Measurements from ENCODE around the gene PIGT.

The PIGT gene

DNA sequence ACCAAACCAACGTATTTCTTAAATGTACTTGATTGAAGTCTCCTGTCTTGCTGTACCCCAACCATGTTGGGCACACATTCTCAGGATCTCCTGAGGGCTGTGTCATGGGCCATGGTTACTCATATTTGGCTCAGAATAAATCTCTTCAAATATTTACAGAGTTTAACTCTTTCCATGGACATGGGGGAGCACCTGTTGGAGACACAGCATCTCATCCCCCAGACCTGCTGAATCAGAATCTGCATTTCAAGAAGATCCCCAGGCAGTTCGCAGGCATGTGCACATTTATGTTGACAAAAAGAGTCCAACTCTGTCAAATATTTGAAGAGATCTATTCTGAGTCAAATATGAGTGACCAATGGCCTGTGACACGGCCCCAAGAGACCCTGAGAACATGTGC lies 24.5 kb downstream of the PIGT start:
- Histone ChIP-seq H3K27me3 (no peaks in the 10 kb centered on the region), H3K27ac (no peak overlapping the region), H3K4me2 (peak overlapping the region; percentile 13; the same call in 1 of the 2 replicates), H3K9ac (no peak overlapping the region), H3K4me3 (no peak overlapping the region), H3K9me3 (no peaks in the 10 kb centered on the region), H3K36me3 (no peaks in the 10 kb centered on the region), H3K4me1 (peaks cover 22% of the 10 kb centered on the region), H4K20me1 (no peaks in the 10 kb centered on the region)
- no peak for TF ChIP-seq Cebpa-rat (IDR thresholded peaks at IDR 0.05)

DNA sequence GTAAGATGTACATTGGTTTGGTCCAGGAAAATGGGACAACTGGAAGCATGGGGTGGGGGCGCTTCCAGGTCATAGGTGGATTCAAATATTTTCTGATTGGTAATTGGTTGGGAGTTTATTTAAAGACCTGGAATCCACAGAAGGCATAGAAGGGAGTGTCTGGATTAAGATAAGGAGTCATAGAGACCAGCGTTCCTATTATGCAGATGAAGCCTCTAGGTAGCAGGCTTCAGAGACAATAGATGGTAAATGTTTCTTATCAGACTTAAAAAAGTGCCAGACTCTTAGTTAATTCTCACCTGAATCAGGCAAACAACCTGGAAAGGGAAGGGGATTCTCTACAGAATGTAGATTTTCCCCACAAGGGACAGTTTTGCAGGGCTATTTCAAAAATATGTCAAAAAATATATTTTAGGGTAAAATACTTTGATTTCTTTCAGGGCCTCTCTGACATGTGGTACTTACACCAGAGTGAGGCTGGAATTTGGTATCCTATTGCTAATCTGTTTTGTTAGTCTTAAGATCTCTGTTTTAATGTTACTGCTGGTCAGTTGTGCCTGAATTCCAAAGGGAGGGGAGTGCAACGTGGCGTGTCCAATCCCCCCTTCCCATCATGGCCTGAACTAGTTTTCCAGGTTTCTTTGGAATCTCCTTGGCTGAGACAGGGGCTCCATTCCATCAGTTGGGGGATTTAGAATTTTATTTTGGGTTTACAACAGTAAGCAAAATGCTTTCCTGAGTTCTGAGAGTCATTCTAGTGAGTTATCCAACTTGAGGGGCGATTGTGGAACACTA lies 25.1 kb downstream of the PIGT start:
- no peaks in the 10 kb centered on the region for H3K27me3 ChIP-seq
- no peaks in the 10 kb centered on the region for H3K9me3 ChIP-seq
- H3K4me3 ChIP-seq, result no peak overlapping the region
- no peak overlapping the region for H3K27ac ChIP-seq
- no peak for TF ChIP-seq Cebpa-rat (IDR thresholded peaks at IDR 0.05)
- peaks cover 21% of the 10 kb centered on the region for H3K4me1 ChIP-seq
- no peak overlapping the region for H3K9ac ChIP-seq
- no peaks in the 10 kb centered on the region for H3K36me3 ChIP-seq
- H3K4me2 ChIP-seq, result peak overlapping the region; percentile 13; the same call in 1 of the 2 replicates
- H4K20me1 ChIP-seq, result no peaks in the 10 kb centered on the region

DNA sequence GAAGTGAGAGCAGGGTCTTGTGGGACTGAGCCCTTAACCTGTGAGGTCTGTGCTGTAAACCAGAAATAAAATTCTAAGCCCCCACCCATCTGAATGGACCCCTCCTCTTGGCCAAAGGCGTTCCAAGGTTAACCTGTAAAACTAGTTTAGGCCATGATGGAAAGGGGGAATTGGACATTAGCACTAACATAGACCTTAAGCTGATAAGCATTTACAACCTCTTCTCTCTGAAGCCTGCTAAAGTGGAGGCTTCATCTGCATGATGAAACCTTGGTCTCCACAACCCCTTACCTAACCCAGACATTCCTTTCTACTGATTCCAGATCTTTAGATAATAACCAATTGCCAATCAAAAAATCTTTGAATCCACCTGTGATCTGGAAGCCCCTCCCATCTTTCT lies 25.8 kb downstream of the PIGT start:
- no peak for TF ChIP-seq Cebpa-rat (IDR thresholded peaks at IDR 0.05)
- no peaks in the 10 kb centered on the region for H4K20me1 ChIP-seq
- H3K27me3 ChIP-seq, result no peaks in the 10 kb centered on the region
- H3K36me3 ChIP-seq, result no peaks in the 10 kb centered on the region
- H3K4me1 ChIP-seq, result peaks cover 14% of the 10 kb centered on the region
- no peak overlapping the region for H3K4me3 ChIP-seq
- no peak overlapping the region for H3K4me2 ChIP-seq
- no peak overlapping the region for H3K27ac ChIP-seq
- no peaks in the 10 kb centered on the region for H3K9me3 ChIP-seq
- H3K9ac ChIP-seq, result no peak overlapping the region

DNA sequence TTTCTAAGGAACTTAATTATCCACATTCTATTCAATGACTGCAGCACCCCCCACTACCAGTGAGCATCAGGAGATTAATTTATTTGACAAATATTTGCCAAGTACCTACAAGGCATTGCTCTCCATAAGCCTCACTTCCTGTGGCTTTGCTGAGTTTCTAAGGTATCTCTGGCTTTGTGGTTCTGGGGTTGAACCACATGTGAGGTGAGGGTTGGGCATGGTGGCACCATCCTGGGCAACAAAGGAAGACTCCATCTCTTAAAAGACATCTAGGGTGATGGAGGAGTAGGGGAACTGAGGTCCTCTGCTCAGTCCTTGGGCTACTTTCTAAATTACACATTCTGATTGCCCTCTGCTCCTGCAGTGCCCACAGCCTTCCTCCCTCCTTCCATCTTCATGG lies 28.1 kb downstream of the PIGT start:
- H3K9ac ChIP-seq, result no peak overlapping the region
- H3K4me1 ChIP-seq, result peaks cover 14% of the 10 kb centered on the region
- no peak overlapping the region for H3K4me3 ChIP-seq
- no peak overlapping the region for H3K27ac ChIP-seq
- no peak for TF ChIP-seq Cebpa-rat (IDR thresholded peaks at IDR 0.05)
- no peaks in the 10 kb centered on the region for H4K20me1 ChIP-seq
- peak overlapping the region; percentile 28 for H3K4me2 ChIP-seq
- H3K27me3 ChIP-seq, result no peaks in the 10 kb centered on the region
- H3K36me3 ChIP-seq, result no peaks in the 10 kb centered on the region
- no peaks in the 10 kb centered on the region for H3K9me3 ChIP-seq

DNA sequence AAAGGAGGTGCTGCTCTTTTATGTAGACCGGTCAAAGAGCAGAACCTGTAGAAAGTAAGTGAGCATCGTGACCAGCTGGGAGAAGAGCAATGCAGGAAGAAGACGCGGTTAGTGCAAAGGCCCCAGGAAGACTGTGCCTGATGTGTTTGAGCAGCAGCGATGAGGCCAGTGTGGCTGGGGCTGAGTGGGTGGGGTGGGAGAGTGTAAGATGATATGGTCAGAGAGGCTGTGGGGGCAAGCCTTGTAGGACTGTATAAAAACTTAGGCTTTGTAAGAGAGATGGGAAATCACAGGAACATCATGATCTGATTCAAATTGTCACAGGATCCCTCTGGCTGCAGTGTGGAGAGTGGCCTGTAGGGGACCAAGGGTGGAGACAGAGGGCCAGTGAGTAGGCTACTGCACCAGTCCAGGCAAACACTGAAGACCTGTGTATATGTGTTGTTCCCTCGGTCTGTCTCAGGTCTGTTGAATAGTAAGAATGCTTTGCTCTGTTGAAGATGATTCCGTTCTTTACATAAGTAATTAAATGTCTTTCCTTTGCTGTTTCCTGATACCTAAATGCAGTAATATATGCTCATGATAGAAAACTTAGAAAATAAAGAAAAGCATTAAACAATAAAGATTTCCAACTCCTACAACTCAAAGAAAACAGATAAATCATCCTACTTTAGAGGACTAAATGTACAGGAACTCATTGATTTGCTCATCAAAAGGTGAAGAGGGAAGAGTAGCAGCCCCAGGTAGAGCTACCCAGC lies 30.0 kb downstream of the PIGT start:
- no peak overlapping the region for H3K27ac ChIP-seq
- H3K27me3 ChIP-seq, result no peaks in the 10 kb centered on the region
- H4K20me1 ChIP-seq, result no peaks in the 10 kb centered on the region
- no peak overlapping the region for H3K4me2 ChIP-seq
- no peak for TF ChIP-seq Cebpa-rat (IDR thresholded peaks at IDR 0.05)
- no peaks in the 10 kb centered on the region for H3K36me3 ChIP-seq
- peaks cover 6% of the 10 kb centered on the region for H3K4me1 ChIP-seq
- H3K9ac ChIP-seq, result no peak overlapping the region
- H3K9me3 ChIP-seq, result no peaks in the 10 kb centered on the region
- H3K4me3 ChIP-seq, result no peak overlapping the region

DNA sequence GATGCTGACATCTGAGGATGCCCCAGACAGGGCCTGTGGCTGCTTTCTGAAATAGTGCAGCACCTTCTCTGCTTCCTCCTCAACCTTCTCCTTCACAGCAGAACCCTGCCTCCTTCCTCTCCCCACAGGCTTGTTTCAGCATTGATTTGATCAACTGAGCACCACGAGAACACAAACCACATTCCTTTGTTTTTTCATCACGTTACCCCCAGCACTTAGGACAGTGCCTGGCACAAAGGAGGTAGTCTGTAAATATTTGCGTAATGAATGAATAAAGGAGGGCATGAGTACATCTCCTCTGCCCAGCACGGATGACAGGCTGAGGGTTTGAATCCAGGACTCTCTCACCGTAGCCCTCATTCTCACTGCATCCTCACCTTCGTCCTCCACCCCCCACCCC lies 32.3 kb downstream of the PIGT start:
- Histone ChIP-seq H3K36me3 (no peaks in the 10 kb centered on the region), H3K9ac (no peak overlapping the region), H3K4me3 (no peak overlapping the region), H3K4me2 (no peak overlapping the region), H3K4me1 (peaks cover 6% of the 10 kb centered on the region), H3K27ac (no peak overlapping the region), H4K20me1 (no peaks in the 10 kb centered on the region), H3K27me3 (no peaks in the 10 kb centered on the region), H3K9me3 (no peaks in the 10 kb centered on the region)
- no peak for TF ChIP-seq Cebpa-rat (IDR thresholded peaks at IDR 0.05)

DNA sequence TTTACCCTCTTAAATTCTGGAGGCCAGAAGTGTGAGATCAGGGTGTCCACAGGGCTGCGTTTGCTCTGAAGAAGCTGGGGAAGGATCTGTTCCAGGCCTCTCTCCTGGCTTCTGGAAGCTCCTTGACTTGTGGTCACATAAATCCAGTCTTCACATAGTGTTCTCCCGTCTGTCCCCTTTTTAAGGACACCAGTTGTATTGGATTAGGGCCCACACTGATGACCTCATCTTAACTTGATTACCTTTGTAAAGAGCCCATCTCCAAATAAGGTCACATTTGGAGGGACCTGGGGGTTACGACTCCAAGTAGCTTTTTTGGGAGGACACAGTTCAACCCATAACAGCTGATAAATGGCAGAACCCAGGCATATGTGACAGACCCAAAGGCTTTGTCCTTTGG lies 33.6 kb downstream of the PIGT start:
- H3K27ac ChIP-seq, result no peak overlapping the region
- no peak overlapping the region for H3K9ac ChIP-seq
- no peaks in the 10 kb centered on the region for H3K9me3 ChIP-seq

DNA sequence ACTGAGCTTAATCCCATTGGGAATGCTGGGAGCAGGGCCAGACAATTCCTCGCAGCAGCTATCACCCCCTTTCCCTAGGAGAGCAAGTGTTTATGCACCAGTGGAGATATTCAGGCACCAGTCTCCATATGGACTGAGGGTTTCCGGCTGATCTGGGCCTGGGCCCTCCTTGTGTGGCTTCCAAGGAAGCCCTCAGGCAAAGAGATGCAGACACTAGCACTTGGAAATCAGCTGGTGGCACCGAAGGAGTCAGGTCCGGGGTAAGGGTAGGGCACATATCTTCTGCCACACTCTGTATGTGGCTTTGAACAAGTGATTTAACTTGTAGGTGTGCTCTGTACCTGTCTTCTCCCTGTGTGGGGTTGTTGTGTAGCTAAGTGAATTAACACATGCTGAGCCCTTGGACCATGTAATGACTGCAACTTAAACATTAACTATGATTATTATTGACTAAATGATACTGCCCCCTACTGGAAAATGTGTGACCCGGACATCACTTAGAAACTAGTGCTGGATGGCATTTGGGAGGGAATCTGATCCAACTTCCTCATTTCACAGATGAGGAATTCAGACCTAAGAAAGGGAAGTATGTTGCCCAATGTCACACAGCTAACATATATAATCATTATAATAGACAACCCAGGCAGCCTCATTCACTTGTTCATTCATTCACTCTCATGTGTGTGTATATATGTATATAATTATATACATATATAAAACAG lies 34.3 kb downstream of the PIGT start:
- Histone ChIP-seq H4K20me1 (no peaks in the 10 kb centered on the region), H3K4me1 (no peaks in the 10 kb centered on the region), H3K27me3 (no peaks in the 10 kb centered on the region), H3K9me3 (no peaks in the 10 kb centered on the region), H3K36me3 (no peaks in the 10 kb centered on the region), H3K4me2 (no peak overlapping the region), H3K9ac (no peak overlapping the region), H3K4me3 (no peak overlapping the region), H3K27ac (no peak overlapping the region)
- TF ChIP-seq Cebpa-rat (IDR thresholded peaks at IDR 0.05), result no peak

More for the DNA sequence above, 33.6 kb downstream of the PIGT start:
- Histone ChIP-seq H3K36me3 (no peaks in the 10 kb centered on the region), H4K20me1 (no peaks in the 10 kb centered on the region), H3K4me3 (no peak overlapping the region), H3K27me3 (no peaks in the 10 kb centered on the region), H3K4me1 (no peaks in the 10 kb centered on the region), H3K4me2 (no peak overlapping the region)
- no peak for TF ChIP-seq Cebpa-rat (IDR thresholded peaks at IDR 0.05)

DNA sequence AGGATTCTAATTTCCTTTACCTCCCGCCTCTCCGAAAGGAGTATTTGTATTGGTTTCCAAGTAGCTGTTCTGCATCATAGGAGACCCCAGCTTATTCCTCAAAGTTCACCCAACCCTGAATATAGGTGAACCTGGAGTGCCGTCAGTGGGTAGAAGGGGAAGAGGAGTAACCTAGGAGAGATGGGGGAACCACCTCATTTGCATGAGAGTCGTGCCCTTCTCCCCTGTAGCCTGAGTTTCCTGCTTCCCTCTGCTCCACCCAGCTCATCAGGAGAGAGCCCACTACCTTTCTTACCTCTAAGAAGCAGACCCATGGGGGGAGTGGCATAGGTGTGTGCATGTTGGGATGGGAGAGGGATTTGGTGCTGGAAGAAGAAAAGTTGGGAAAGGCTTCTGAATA lies 36.3 kb downstream of the PIGT start:
- Histone ChIP-seq H3K4me2 (no peak overlapping the region), H3K4me3 (no peak overlapping the region), H3K27me3 (no peaks in the 10 kb centered on the region), H4K20me1 (no peaks in the 10 kb centered on the region), H3K4me1 (no peaks in the 10 kb centered on the region), H3K9ac (no peak overlapping the region), H3K9me3 (no peaks in the 10 kb centered on the region), H3K27ac (no peak overlapping the region), H3K36me3 (no peaks in the 10 kb centered on the region)
- no peak for TF ChIP-seq Cebpa-rat (IDR thresholded peaks at IDR 0.05)

Data from BLaER1 (cell line).